Measurements from ENCODE around the gene ELOVL6.
A peak's percentile ranks its signal among the peaks of the same experiment; 100 is the strongest.
"Not testable (repeated sequence)": the region's sequence is repeated elsewhere in the genome, so short reads cannot be mapped to it uniquely, and the experiment has no call there.

Gene ELOVL6

GRCh38 chr4:110074570-110074969 lies 123.8 kb downstream of the ELOVL6 start:
- no peak for DNase-seq (ENCODE audit: low spot score)

DNA sequence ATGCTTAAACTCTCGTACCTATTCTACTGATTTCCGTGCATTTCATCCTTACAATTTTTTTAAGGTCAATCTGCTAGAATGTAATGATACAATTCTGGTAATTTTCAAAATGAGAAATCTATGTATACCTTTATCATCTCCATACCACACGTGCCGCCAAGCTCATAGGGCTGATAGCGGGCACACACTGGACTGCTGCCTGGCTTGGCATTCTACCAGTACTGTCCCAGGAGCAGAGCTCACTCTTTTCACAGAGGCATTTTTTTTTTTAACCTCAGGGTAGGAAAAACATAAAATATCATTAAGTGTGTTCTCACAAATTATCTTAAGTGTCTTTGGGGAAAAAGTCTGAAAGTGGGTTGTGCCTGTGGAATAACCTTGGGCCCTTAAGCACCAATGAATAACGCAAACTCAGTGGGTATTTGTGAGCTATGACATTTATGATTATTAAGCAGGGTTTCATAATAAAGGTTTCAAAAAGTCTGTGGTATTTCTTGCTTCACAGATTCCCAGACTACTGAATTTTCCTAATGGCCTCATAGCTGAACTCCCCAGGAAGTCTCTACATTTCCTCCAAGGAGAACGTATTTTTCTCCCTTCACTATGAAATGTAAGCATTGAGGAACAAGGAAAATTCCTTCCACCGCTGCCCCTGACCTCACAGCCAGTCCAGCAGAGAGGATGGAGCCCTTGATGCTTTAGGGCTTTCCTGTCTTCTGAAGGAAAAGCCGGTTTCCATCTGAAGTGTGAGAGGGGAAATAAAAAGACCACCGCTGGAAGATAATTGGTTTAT lies 125.2 kb downstream of the ELOVL6 start:
- DNase-seq (ENCODE audit: low spot score): no peak

- no peak for DNase-seq (ENCODE audit: low spot score)
Observed at GRCh38 chr4:110071466-110071865, 126.9 kb downstream of the ELOVL6 start.

GRCh38 chr4:110068248-110068647 lies 130.2 kb downstream of the ELOVL6 start:
- DNase-seq (ENCODE audit: low spot score): no peak

GRCh38 chr4:110064934-110065333 lies 133.5 kb downstream of the ELOVL6 start:
- no peak for DNase-seq (ENCODE audit: low spot score)

DNA sequence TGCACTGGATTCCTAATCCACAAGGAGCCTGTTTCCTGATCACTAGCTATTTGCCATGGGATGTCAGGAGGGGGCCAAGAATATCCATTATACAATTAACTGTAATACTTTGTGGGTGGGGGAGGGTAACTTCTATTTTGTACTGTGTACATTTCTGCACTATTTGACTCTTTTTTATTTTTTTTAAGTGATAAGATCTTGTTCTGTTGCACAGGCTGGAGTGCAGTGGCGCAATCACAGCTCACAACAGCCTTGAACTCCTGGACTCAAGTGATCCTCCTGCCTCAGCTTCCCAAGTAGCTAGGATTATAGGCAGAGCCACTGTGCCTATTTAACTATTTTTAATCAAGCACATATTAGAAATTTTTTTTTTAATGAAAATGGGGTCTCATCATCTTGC lies 134.1 kb downstream of the ELOVL6 start:
- no peak for DNase-seq (ENCODE audit: low spot score)

- DNase-seq (ENCODE audit: low spot score): no peak
Observed at GRCh38 chr4:110062166-110062565, 136.2 kb downstream of the ELOVL6 start.

DNA sequence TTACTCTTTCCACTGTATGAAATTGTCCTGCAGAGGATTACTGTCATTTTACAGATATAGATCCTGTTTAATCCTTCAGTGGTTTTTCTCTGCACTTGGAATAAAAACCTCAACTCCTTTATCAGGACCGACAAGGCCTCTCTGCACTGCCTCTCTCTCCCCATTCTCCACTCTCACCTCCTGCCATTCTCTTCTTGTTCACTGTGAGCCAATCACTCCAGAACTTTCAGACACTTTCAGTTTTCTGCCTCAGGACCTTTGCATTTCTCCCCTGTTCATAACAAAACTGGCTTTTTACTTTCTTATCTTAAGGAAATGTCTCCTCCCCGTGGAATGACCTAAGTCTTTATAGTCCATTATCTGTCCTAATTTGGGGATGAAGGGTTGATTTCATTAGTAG lies 137.3 kb downstream of the ELOVL6 start:
- DNase-seq (ENCODE audit: low spot score): no peak

DNA sequence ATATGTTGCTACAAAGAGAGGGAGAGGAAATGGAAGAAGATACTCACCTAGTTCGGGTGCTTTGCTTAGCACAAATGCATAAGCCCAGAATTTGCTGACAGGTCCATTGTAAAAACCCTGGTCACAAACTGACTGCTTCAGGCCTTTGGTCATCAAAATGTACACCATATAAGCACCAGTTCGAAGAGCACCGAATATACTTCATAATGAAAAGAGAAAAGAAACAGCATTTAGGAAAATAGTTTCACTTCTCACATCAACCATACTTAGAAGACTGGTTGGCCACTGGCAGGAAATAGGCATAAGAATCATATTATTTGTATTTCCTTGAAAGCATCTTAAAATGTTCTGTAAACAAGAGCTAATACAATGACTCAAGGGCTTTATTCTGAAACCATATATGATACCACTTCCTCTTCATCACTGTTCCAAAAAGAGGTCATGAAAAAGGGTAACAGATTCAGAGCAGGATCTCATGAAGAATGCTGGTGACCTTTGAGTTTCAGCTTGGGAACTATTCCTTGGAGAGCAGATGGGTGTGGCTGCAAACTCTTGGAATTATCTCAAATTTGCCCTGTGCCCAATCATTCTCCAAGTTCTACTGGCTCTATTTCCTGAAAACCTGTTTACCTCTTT lies 138.7 kb downstream of the ELOVL6 start:
- DNase-seq (ENCODE audit: low spot score): peak; percentile 54

- DNase-seq (ENCODE audit: low spot score): peak; percentile 47
Observed at GRCh38 chr4:110058677-110059076, 139.7 kb downstream of the ELOVL6 start.

- peak; percentile 34 for DNase-seq (ENCODE audit: low spot score)
Observed at GRCh38 chr4:110055158-110055768, 143.2 kb downstream of the ELOVL6 start.

- peak; percentile 72 for DNase-seq (ENCODE audit: low spot score)
Observed at GRCh38 chr4:110049951-110050925, 148.2 kb downstream of the ELOVL6 start.

- DNase-seq (ENCODE audit: low spot score): no peak
Observed at GRCh38 chr4:110046588-110047049, 151.8 kb downstream of the ELOVL6 start.

GRCh38 chr4:110042545-110043517 lies 155.6 kb downstream of the ELOVL6 start:
- DNase-seq (ENCODE audit: low spot score): no peak

DNA sequence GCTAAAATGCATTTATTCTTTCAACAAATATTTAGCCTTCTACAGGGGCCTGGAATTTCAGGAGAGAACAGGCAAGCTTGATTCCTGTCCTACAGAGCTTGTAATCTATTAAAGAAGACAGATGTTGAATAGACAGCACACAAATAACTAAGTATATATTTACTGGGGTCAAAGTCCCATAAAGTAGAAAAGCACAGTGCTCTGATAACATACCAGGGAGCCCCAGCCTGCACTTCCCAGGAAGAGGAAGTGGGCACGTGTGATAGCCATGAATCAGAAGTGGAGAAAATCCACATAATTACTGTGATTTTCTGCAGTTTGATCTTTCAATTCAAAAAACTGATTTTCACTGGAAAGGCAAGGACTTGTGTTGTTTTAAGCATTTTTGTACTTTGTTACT lies 156.7 kb downstream of the ELOVL6 start:
- no peak for DNase-seq (ENCODE audit: low spot score)

DNA sequence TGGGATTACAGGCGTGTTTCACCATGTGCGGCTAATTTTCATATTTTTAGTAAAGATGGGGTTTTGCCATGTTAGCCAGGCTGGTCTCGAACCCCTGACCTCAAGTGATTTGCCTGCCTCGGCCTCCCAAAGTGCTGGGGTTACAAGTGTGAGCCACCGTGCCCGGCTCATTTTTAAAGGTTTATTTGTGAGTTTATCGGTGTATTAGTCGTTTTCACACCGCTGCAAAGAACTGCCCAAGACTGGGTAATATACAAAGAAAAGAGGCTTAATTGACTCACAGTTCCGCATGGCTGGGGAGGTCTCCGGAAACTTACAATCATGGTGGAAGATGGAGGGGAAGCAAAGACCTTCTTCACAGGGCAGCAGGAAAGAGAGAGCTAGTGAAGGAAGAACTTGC lies 159.3 kb downstream of the ELOVL6 start:
- not testable (repeated sequence) for DNase-seq (ENCODE audit: low spot score)

DNA sequence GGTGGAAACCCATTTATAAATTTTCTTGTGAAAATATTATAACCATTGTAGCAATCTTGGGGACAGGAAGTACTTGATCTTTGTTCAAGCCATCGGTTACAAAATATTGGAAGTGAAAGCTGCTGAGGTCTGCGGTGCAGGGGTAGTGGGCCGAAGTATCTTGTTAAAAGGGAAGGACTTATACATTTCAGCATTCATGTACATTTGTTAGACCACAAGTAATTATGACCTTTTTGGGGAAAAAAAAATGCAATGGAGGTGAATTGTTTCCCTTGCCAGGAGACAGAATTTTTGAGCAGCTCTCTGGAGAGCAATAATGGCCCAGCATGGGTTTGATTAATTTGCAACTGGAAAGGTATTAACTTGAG lies 164.4 kb downstream of the ELOVL6 start:
- DNase-seq (ENCODE audit: low spot score): no peak

GRCh38 chr4:110033355-110034025 lies 164.9 kb downstream of the ELOVL6 start:
- no peak for DNase-seq (ENCODE audit: low spot score)

GRCh38 chr4:110032603-110033002 lies 165.8 kb downstream of the ELOVL6 start:
- no peak for DNase-seq (ENCODE audit: low spot score)

GRCh38 chr4:110025718-110026117 lies 172.7 kb downstream of the ELOVL6 start:
- DNase-seq (ENCODE audit: low spot score): no peak

Data from CD4-positive, alpha-beta T cell treated with Interleukin-2 at 100 ng/mL for 4 hours (primary cell).